ENCODE measurements around the gene POP4.

- TF ChIP-seq CTCF (IDR thresholded peaks at IDR 0.05 in 4 of 5, conservative IDR thresholded peaks at IDR 0.05 in 1 of 5): no peak
- TF ChIP-seq POLR2A (IDR thresholded peaks at IDR 0.05): peak; percentile 77 to 89
Measured at GRCh38 chr19:29665826-29666577, 59.9 kb downstream of the POP4 start.
